Measurements from ENCODE around the gene CD36. TPM values are rescaled to one million over a fixed set of nuclear protein-coding genes. Genes with fewer than 3 reads are reported as not detected.

CD36 gene
- total and polyA plus RNA-seq, 2 of the 8 experiments (the other 6 are each of a cell fraction or from before 2014, with no cell fraction given) = 0.33 to 0.60 TPM

DNA sequence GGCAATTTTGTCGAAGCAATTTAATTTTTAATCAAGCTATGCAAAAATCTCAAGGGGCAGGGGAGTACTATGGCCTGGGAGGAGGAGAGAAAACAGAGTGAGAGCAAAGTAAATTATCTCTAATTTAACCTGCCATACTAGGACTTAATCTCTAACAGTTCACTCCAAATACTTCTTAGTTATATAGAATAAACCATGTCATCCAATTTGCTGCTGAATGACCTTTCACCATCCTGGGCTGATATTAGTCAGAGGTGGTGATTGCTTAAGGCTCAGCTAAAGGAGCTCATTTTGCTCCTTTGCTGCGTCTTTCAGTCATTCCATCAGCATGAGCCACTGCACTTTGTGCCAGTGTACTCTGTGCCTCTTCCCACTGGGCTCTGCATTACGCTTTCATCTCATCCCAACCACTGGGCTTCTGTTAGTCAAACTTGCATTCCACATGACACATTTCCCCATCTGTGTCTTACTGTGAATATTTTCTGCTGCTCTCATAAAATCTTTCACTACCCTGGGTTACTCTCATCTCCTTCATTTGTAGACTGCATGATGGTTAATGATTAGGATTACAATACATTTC lies 84.3 kb downstream of the CD36 start (continued):
- no peak for TF ChIP-seq CHD7 (IDR thresholded peaks at IDR 0.05; ENCODE audit: insufficient replicate concordance, low read length)
- TF ChIP-seq CEBPB (IDR thresholded peaks at IDR 0.05; ENCODE audit: low read depth, low read length) = no peak
- TF ChIP-seq SRF (IDR thresholded peaks at IDR 0.05; ENCODE audit: low read depth, low read length) = no peak
- TF ChIP-seq SIX5 (IDR thresholded peaks at IDR 0.05; ENCODE audit: low read depth, low read length) = no peak
- TF ChIP-seq ATF2 (IDR thresholded peaks at IDR 0.05; ENCODE audit: low read length) = no peak
- TF ChIP-seq, protein P1, sequence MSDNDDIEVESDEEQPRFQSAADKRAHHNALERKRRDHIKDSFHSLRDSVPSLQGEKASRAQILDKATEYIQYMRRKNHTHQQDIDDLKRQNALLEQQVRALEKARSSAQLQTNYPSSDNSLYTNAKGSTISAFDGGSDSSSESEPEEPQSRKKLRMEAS (IDR thresholded peaks at IDR 0.05) = no peak

Measured in H1 (cell line).